H1 (cell line): ENCODE results near the gene LHPP. TPM values are rescaled to one million over a fixed set of nuclear protein-coding genes. Genes with fewer than 3 reads are reported as not detected.

ENCODE experiments used
- CTCF ChIA-PET: fragments of 300-600 bp; sonication (Branson Sonifier 250); formaldehyde crosslinking; loops from one replicate; lab custom pipeline; 2021; ENCODE audit not compliant: partially characterized antibody; lab: Charles Lee
- POLR2A ChIA-PET: fragments of 300-600 bp; sonication (Branson Sonifier 250); formaldehyde crosslinking; loops from one replicate; lab custom pipeline; 2021; ENCODE audit warnings: inconsistent platforms; ENCODE audit not compliant: partially characterized antibody; lab: Charles Lee
- DNase-seq, 2 experiments: peaks; one replicate each; pipeline versions ENCODE4 v3.0.0 to v3.0.0-alpha.2; 2010 to 2022; ENCODE audit warnings: low spot score in 2 of 2, low read depth in 1 of 2, mixed read lengths in 1 of 2
- FAIRE-seq: peaks from 2 replicates; lab custom pipeline; 2011; peaks lifted over from hg19 to GRCh38; lab: Jason Lieb, UNC
- H2AFZ ChIP-seq: 2 replicates; pipeline ENCODE4 v1.8.1; 2012; ENCODE audit warnings: low read length, inconsistent platforms
- H2AK5ac ChIP-seq: 2 replicates; pipeline ENCODE4 v1.6.1; 2013; ENCODE audit warnings: low read depth, low read length
- H2BK120ac ChIP-seq: replicated peaks from 2 replicates; pipeline ENCODE3; 2013; ENCODE audit warnings: low read depth, low read length, inconsistent platforms
- H2BK12ac ChIP-seq: 2 replicates; pipeline ENCODE4 v1.6.1; 2013; ENCODE audit warnings: low read depth, low read length
- H2BK15ac ChIP-seq: 2 replicates; pipeline ENCODE4 v1.6.1; 2013; ENCODE audit warnings: low read length
- H2BK20ac ChIP-seq: 2 replicates; pipeline ENCODE4 v1.6.1; 2013; ENCODE audit warnings: low read length
- H2BK5ac ChIP-seq: 2 replicates; pipeline ENCODE4 v1.6.1; 2013; ENCODE audit warnings: low read depth, low read length
- H3K14ac ChIP-seq: 2 replicates; pipeline ENCODE4 v1.6.1; 2013; ENCODE audit warnings: inconsistent platforms; ENCODE audit not compliant: insufficient read length
- H3K18ac ChIP-seq: 2 replicates; pipeline ENCODE4 v1.6.1; 2013; ENCODE audit warnings: low read length; ENCODE audit errors: extremely low read depth
- H3K23ac ChIP-seq: 2 replicates; pipeline ENCODE4 v1.6.1; 2013; ENCODE audit warnings: inconsistent platforms; ENCODE audit not compliant: insufficient read length
- H3K23me2 ChIP-seq: 2 replicates; pipeline ENCODE4 v1.6.1; 2013; ENCODE audit warnings: low read depth, low read length
- H3K27ac ChIP-seq: 2 replicates; pipeline ENCODE4 v1.6.1; 2011; ENCODE audit warnings: low read depth, low read length, inconsistent platforms
- H3K27me3 ChIP-seq, 4 experiments: replicated peaks in 1 of 4; 1 replicate in 1 of 4; 2 replicates in 3 of 4; pipeline versions ENCODE4 v1.6.1 to v1.8.1; 2011 to 2013; ENCODE audit warnings: low read length in 3 of 4, mild to moderate bottlenecking in 3 of 4, inconsistent platforms in 2 of 4, mixed read lengths in 2 of 4, moderate library complexity in 1 of 4; ENCODE audit not compliant: control insufficient read depth in 3 of 4, insufficient read depth in 3 of 4; ENCODE audit errors: extremely low read depth in 1 of 4
- H3K36me3 ChIP-seq, 4 experiments: 2 replicates each; pipeline versions ENCODE4 v1.6.1 to v1.8.1; 2011 to 2013; ENCODE audit warnings: mild to moderate bottlenecking in 4 of 4, low read length in 3 of 4, moderate library complexity in 2 of 4, control low read depth in 1 of 4, inconsistent platforms in 1 of 4; ENCODE audit not compliant: insufficient read depth in 4 of 4, control insufficient read depth in 2 of 4
- H3K4ac ChIP-seq: replicated peaks from 2 replicates; pipeline ENCODE3; 2013; ENCODE audit warnings: low read length, low read depth, mixed read lengths, inconsistent platforms; ENCODE audit not compliant: insufficient read length
- H3K4me1 ChIP-seq, 4 experiments: replicated peaks in 1 of 4; 1 replicate in 1 of 4; 2 replicates in 3 of 4; pipeline versions ENCODE4 v1.6.1 to v1.8.1; 2011 to 2013; ENCODE audit warnings: low read length in 3 of 4, inconsistent platforms in 2 of 4, mixed read lengths in 1 of 4; ENCODE audit not compliant: insufficient read depth in 4 of 4, control insufficient read depth in 3 of 4
- H3K4me2 ChIP-seq, 2 experiments: 2 replicates each; pipeline versions ENCODE4 v1.6.1 to v1.8.1; 2011 to 2013; ENCODE audit warnings: low read depth in 2 of 2, low read length in 2 of 2, control low read depth in 1 of 2, inconsistent platforms in 1 of 2, mild to moderate bottlenecking in 1 of 2; ENCODE audit not compliant: insufficient read depth in 1 of 2
- H3K4me3 ChIP-seq, 4 experiments: fragments of 200-600, 300-600 bp in 1 of 4; sonication (generic), shearing (Covaris generic), sonication (Bioruptor Twin) in 1 of 4; 2 replicates each; pipeline versions ENCODE4 v1.5.1 to v1.8.1; 2011 to 2016; ENCODE audit warnings: low read length in 4 of 4, low read depth in 3 of 4, control low read depth in 2 of 4, inconsistent platforms in 2 of 4, mild to moderate bottlenecking in 2 of 4, mixed read lengths in 1 of 4, moderate library complexity in 1 of 4; ENCODE audit not compliant: insufficient read depth in 2 of 4; ENCODE audit errors: extremely low read depth in 1 of 4
- H3K56ac ChIP-seq: replicated peaks from 2 replicates; pipeline ENCODE3; 2013; ENCODE audit warnings: low read depth, mild to moderate bottlenecking, mixed read lengths, low read length, inconsistent platforms; ENCODE audit not compliant: insufficient read length
- H3K79me1 ChIP-seq: 2 replicates; pipeline ENCODE4 v1.6.1; 2013; ENCODE audit warnings: low read depth, low read length, control low read depth
- H3K79me2 ChIP-seq, 2 experiments: 2 replicates each; pipeline versions ENCODE4 v1.6.1 to v1.8.1; 2012 to 2013; ENCODE audit warnings: low read length in 2 of 2, mild to moderate bottlenecking in 2 of 2, inconsistent platforms in 1 of 2; ENCODE audit not compliant: insufficient read depth in 2 of 2, control insufficient read depth in 1 of 2
- H3K9ac ChIP-seq, 4 experiments: replicated peaks in 1 of 4; 1 replicate in 1 of 4; 2 replicates in 3 of 4; pipeline versions ENCODE4 v1.6.1 to v1.8.1; 2011 to 2013; ENCODE audit warnings: low read depth in 3 of 4, low read length in 3 of 4, control low read depth in 2 of 4, mild to moderate bottlenecking in 2 of 4, moderate library complexity in 2 of 4, inconsistent platforms in 1 of 4; ENCODE audit errors: extremely low read depth in 1 of 4
- H3K9me3 ChIP-seq, 2 experiments: 2 replicates each; pipeline versions ENCODE4 v1.6.1 to v1.8.1; 2012 to 2013; ENCODE audit warnings: mild to moderate bottlenecking in 2 of 2, moderate library complexity in 2 of 2, control low read depth in 1 of 2, inconsistent platforms in 1 of 2, low read depth in 1 of 2, low read length in 1 of 2, mixed read lengths in 1 of 2; ENCODE audit not compliant: insufficient read depth in 2 of 2
- H4K20me1 ChIP-seq, 2 experiments: replicated peaks in 1 of 2; 2 replicates each; pipeline versions ENCODE3 to v1.8.1; 2011 to 2013; ENCODE audit warnings: inconsistent platforms in 2 of 2, low read length in 2 of 2, mild to moderate bottlenecking in 1 of 2; ENCODE audit not compliant: insufficient read depth in 2 of 2, control insufficient read depth in 1 of 2
- H4K5ac ChIP-seq: 2 replicates; pipeline ENCODE4 v1.6.1; 2013; ENCODE audit warnings: low read length, low read depth, mixed read lengths, inconsistent platforms; ENCODE audit not compliant: insufficient read length
- H4K8ac ChIP-seq: 2 replicates; pipeline ENCODE4 v1.8.0; 2013; ENCODE audit warnings: mild to moderate bottlenecking, moderate library complexity, low read length, inconsistent platforms; ENCODE audit not compliant: insufficient read depth; ENCODE audit errors: extremely low read depth
- H4K91ac ChIP-seq: replicated peaks from 2 replicates; pipeline ENCODE3; 2013; ENCODE audit warnings: low read length, mixed read lengths, inconsistent platforms; ENCODE audit not compliant: insufficient read length
- ASH2L ChIP-seq: fragments of 200-600, 300-600 bp; sonication (generic); IDR thresholded peaks from one replicate; pipeline ENCODE4 v1.7.1; 2017; ENCODE audit warnings: low read length
- BCL11A ChIP-seq, 2 experiments: IDR thresholded peaks; one replicate each; pipeline ENCODE4 v1.6.1; 2011; ENCODE audit warnings: low read depth in 2 of 2, low read length in 2 of 2, mild to moderate bottlenecking in 2 of 2
- CHD2 ChIP-seq: IDR thresholded peaks from 2 replicates; pipeline ENCODE4 v1.6.1; 2012; ENCODE audit warnings: low read length, improper control_type of control experiment
- CREB1 ChIP-seq: IDR thresholded peaks from 2 replicates; pipeline ENCODE4 v1.6.1; 2012; ENCODE audit warnings: inconsistent platforms
- GTF2F1 ChIP-seq: IDR thresholded peaks from 2 replicates; pipeline ENCODE4 v1.6.1; 2012; ENCODE audit warnings: low read depth, low read length, improper control_type of control experiment, borderline replicate concordance
- MAX ChIP-seq: IDR thresholded peaks from 2 replicates; pipeline ENCODE4 v1.6.1; 2012; ENCODE audit warnings: inconsistent platforms
- POLR2A ChIP-seq, 2 experiments: IDR thresholded peaks; 1 replicate in 1 of 2; 2 replicates in 1 of 2; pipeline ENCODE4 v1.6.1; 2011; ENCODE audit warnings: low read depth in 2 of 2, low read length in 2 of 2, mild to moderate bottlenecking in 2 of 2; ENCODE audit errors: control extremely low read depth in 1 of 2
- POLR2AphosphoS5 ChIP-seq: IDR thresholded peaks from 2 replicates; pipeline ENCODE4 v1.6.1; 2011; ENCODE audit warnings: low read depth, low read length
- SIRT6 ChIP-seq: IDR thresholded peaks from one replicate; pipeline ENCODE4 v1.7.1; 2012; ENCODE audit warnings: low read length, inconsistent platforms
- SP2 ChIP-seq: IDR thresholded peaks from 2 replicates; pipeline ENCODE4 v1.6.1; 2012; ENCODE audit warnings: mild to moderate bottlenecking, low read length, inconsistent platforms
- TAF1 ChIP-seq: IDR thresholded peaks from 2 replicates; pipeline ENCODE4 v1.6.1; 2011; ENCODE audit warnings: mild to moderate bottlenecking, low read depth, low read length
- WGBS, 2 experiments: shearing (Covaris generic) in 1 of 2; methylation state at CpG; one replicate each; pipeline versions ENCODE4 v1.1.6 to v1.1.7; 2013 to 2015; ENCODE audit warnings: low lambda C conversion rate in 2 of 2, mixed read lengths in 2 of 2, inconsistent platforms in 1 of 2, low coverage in 1 of 2, missing lambda C conversion rate in 1 of 2; ENCODE audit not compliant: insufficient replicate concordance in 2 of 2, insufficient coverage in 1 of 2, insufficient read length in 1 of 2; ENCODE audit errors: extremely low coverage in 1 of 2, missing lambda C conversion rate in 1 of 2; 5-methylcytosine and 5-hydroxymethylcytosine counted together
- polyA plus RNA-seq, 7 experiments: library from polyadenylated mRNA; depleted of rRNA in 3 of 7; stranded (reverse) in 5 of 7; unstranded in 2 of 7; fragments of >200 nt in 5 of 7; fragments of 200-250 nt in 2 of 7; gene quantifications; 1 replicate in 5 of 7; 2 replicates in 1 of 7; 4 replicates in 1 of 7; pipeline versions ENCODE4 v1.2.1 to v1.2.3, GENCODE V29; 2011 to 2013; ENCODE audit warnings: missing spikeins in 2 of 7, mixed read lengths in 2 of 7
- total RNA-seq: library from RNA; stranded (reverse); fragmentation: NEBNext Ultra II Directional; extraction: Animal tissue kit (Norgen Biotek cat#: 25700); gene quantifications from 2 replicates; pipeline ENCODE4 v1.2.1, GENCODE V29; 2021

Gene LHPP
- total and polyA plus RNA-seq, 2 of the 8 experiments (the other 6 are each of a cell fraction or from before 2014, with no cell fraction given) = 26.0 to 45.0 TPM

DNA sequence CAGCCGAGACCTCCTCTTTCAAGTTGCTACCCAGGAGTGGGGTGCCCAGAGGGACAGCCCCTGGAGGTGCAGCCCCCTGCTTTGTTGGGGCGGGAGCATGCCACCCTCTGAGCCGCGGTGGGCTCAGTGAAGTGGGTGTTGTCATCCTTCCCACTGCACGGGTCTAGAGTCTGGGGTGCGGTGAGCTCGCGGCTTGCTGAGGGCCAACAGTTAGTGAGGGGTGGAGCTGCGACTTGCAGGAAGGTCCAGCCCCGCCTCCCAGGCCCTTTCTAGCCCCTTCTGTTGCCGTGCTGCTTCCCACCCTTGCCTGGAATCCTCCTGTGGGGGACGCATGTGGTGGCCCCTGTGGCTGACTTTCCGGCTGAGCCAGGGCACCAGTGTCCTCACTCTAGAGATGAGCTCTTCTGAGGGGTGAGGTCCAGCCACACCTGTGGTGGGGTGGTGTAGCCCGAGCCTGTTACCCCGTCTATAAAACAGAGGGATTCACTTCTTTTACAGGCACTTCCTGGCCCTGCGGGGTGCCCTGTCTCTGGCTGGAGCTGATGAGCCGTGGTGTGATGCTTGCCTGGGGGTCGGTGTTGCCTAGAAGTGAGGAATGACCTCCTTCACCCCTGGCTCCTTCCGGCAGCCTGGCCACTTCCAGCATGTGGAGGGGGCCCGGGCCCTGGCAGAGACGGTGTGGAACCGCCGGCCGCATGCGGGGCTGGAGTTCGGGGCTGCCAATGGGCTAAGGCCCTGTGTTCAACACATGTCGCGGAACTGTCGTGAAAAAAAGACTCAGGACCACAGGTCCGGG is 154.6 kb downstream of the LHPP start:
- no peak overlapping the region for H2AFZ ChIP-seq
- no peak overlapping the region for H2BK12ac ChIP-seq
- no peak overlapping the region for H3K4me3 ChIP-seq
- no peak overlapping the region for H3K9ac ChIP-seq
- no peak overlapping the region for H3K14ac ChIP-seq
- H2BK15ac ChIP-seq = no peak overlapping the region
- 76% methylated on average over 26 of the region's 30 CpGs; no CpG with 5 or more reads in 1 of the 2 experiments for WGBS, 2 experiments
- H3K18ac ChIP-seq = no peak overlapping the region
- no peaks in the 10 kb centered on the region; a peak in 1 of 8 replicates for H3K36me3 ChIP-seq
- no peak overlapping the region for H2BK120ac ChIP-seq
- no peak overlapping the region for H2AK5ac ChIP-seq
- peaks cover 0 to 8% (median 2%) of the 10 kb centered on the region in 4 experiments; a peak in 4 of 7 replicates for H3K4me1 ChIP-seq
- peaks cover 0 to 13% of the 10 kb centered on the region in 2 experiments for H4K20me1 ChIP-seq
- no peak overlapping the region for H3K56ac ChIP-seq
- DNase-seq (no peak), FAIRE-seq (no peak)
- POLR2A ChIA-PET = interaction anchor here (1.1 to 1.6 kb wide), 2 partner anchors 12 to 16 kb away, joined by 3 to 4 read pairs; no protein-coding TSS in a partner anchor
- H3K4ac ChIP-seq = no peak overlapping the region
- H2BK5ac ChIP-seq = 0 out of 2 replicates have a peak overlapping the region, but pooled peaks have one; percentile 5
- no peaks in the 10 kb centered on the region for H3K79me1 ChIP-seq
- H3K27me3 ChIP-seq = no peaks in the 10 kb centered on the region
- H2BK20ac ChIP-seq = no peak overlapping the region
- no peaks in the 10 kb centered on the region for H3K79me2 ChIP-seq
- H4K91ac ChIP-seq = peak overlapping the region; percentile 85
- H4K5ac ChIP-seq = no peak overlapping the region
- H3K27ac ChIP-seq = no peak overlapping the region; the same call in 1 of the 2 replicates
- H4K8ac ChIP-seq = peak overlapping the region; percentile 25; the same call in 1 of the 2 replicates
- no peaks in the 10 kb centered on the region for H3K9me3 ChIP-seq
- CTCF ChIA-PET = interaction anchor here (0.6 to 1.6 kb wide), 13 partner anchors 12 to 271 kb away, joined by 3 to 6 read pairs (median 3); no protein-coding TSS in a partner anchor
- peak overlapping the region in 1 of 2 experiments; percentile 15; a peak in 1 of 4 replicates for H3K4me2 ChIP-seq
- no peak overlapping the region for H3K23ac ChIP-seq
- no peaks in the 10 kb centered on the region for H3K23me2 ChIP-seq
- TF ChIP-seq GTF2F1 (no peak), SIRT6 (no peak), CREB1 (no peak), BCL11A (IDR thresholded peaks at IDR 0.05; ENCODE audit: low read depth in 2 of 2, low read length in 2 of 2) (no peak), CHD2 (no peak), POLR2A (IDR thresholded peaks at IDR 0.05; ENCODE audit: control extremely low read depth in 1 of 2, low read depth in 2 of 2, low read length in 2 of 2) (no peak), SP2 (no peak), POLR2AphosphoS5 (no peak), ASH2L (no peak), TAF1 (no peak), MAX (no peak)
